IgD-negative memory B cell (primary cell): ENCODE data around the gene ATL3. TPM values are rescaled to one million over a fixed set of nuclear protein-coding genes. Genes with fewer than 3 reads are reported as not detected.
A peak's percentile ranks its signal among the peaks of the same experiment; 100 is the strongest.
"Not testable (repeated sequence)": the region's sequence is repeated elsewhere in the genome, so short reads cannot be mapped to it uniquely, and the experiment has no call there.

Source experiments
- H3K27ac Mint-ChIP-seq, 3 donors: one replicate each; pipeline ENCODE4 v1.8.0; 2020 to 2022; ENCODE audit warnings: mild to moderate bottlenecking in 3 of 3, mixed read lengths in 3 of 3, moderate library complexity in 1 of 3
- H3K27me3 Mint-ChIP-seq: one replicate; pipeline ENCODE4 v1.8.0; 2021; ENCODE audit warnings: mixed read lengths
- H3K36me3 Mint-ChIP-seq: one replicate; pipeline ENCODE4 v1.8.0; 2020; ENCODE audit warnings: mild to moderate bottlenecking, mixed read lengths
- H3K4me1 Mint-ChIP-seq, 3 donors: one replicate each; pipeline ENCODE4 v1.8.0; 2020 to 2022; ENCODE audit warnings: mixed read lengths in 3 of 3, mild to moderate bottlenecking in 1 of 3
- H3K4me3 Mint-ChIP-seq, 4 donors: one replicate each; pipeline ENCODE4 v1.8.0; 2020 to 2022; ENCODE audit warnings: mild to moderate bottlenecking in 4 of 4, mixed read lengths in 4 of 4, moderate library complexity in 3 of 4
- H3K9me3 Mint-ChIP-seq, 3 donors: one replicate each; pipeline ENCODE4 v1.8.0; 2020 to 2021; ENCODE audit warnings: mixed read lengths in 3 of 3, mild to moderate bottlenecking in 1 of 3
- polyA plus RNA-seq: library from polyadenylated mRNA; unstranded; fragments of 300-500 nt; fragmentation: Illumina TruSeq; gene quantifications from one replicate; pipeline ENCODE4 v1.2.3, GENCODE V29; 2021

The ATL3 gene
- polyA plus RNA-seq, 1 donor from 2014 or later = 16.2 TPM

- no peaks in the 10 kb centered on the region for H3K27me3 Mint-ChIP-seq
- H3K4me3 Mint-ChIP-seq = peak overlapping the region; percentile 4 to 67 (median 26)
- peaks cover 11 to 28% (median 20%) of the 10 kb centered on the region in 3 donors for H3K4me1 Mint-ChIP-seq
- no peaks in the 10 kb centered on the region for H3K9me3 Mint-ChIP-seq
- peak overlapping the region in 1 of 3 donors; percentile 74 for H3K27ac Mint-ChIP-seq
- peaks cover 2% of the 10 kb centered on the region for H3K36me3 Mint-ChIP-seq
Measured at GRCh38 chr11:63667995-63668795, 3.0 kb downstream of the ATL3 start.

- Mint-ChIP-seq H3K4me3 (peak overlapping the region in 1 of 4 donors; percentile 12), H3K4me1 (peaks cover 11 to 31% (median 20%) of the 10 kb centered on the region in 3 donors), H3K36me3 (peaks cover 2% of the 10 kb centered on the region), H3K9me3 (no peaks in the 10 kb centered on the region), H3K27me3 (no peaks in the 10 kb centered on the region), H3K27ac (no peak overlapping the region)
Measured at GRCh38 chr11:63666874-63667273, 4.3 kb downstream of the ATL3 start.

GRCh38 chr11:63663809-63664208 is 7.4 kb downstream of the ATL3 start:
- no peaks in the 10 kb centered on the region for H3K27me3 Mint-ChIP-seq
- peaks cover 5% of the 10 kb centered on the region for H3K36me3 Mint-ChIP-seq
- no peak overlapping the region for H3K27ac Mint-ChIP-seq
- no peak overlapping the region for H3K4me3 Mint-ChIP-seq
- H3K9me3 Mint-ChIP-seq = no peaks in the 10 kb centered on the region
- H3K4me1 Mint-ChIP-seq = peaks cover 16 to 33% (median 23%) of the 10 kb centered on the region in 3 donors

- Mint-ChIP-seq H3K4me1 (peaks cover 10 to 24% (median 18%) of the 10 kb centered on the region in 3 donors), H3K27ac (peak overlapping the region in 1 of 3 donors; percentile 51), H3K36me3 (peaks cover 5% of the 10 kb centered on the region), H3K9me3 (no peaks in the 10 kb centered on the region), H3K4me3 (peak overlapping the region in 2 of 4 donors; percentile 39 to 82), H3K27me3 (no peaks in the 10 kb centered on the region)
Measured at GRCh38 chr11:63660972-63661371, 10.2 kb downstream of the ATL3 start.

- H3K27me3 Mint-ChIP-seq = no peaks in the 10 kb centered on the region
- no peak overlapping the region for H3K4me3 Mint-ChIP-seq
- no peak overlapping the region for H3K27ac Mint-ChIP-seq
- H3K9me3 Mint-ChIP-seq = no peaks in the 10 kb centered on the region
- peaks cover 0 to 5% (median 3%) of the 10 kb centered on the region in 3 donors for H3K4me1 Mint-ChIP-seq
- H3K36me3 Mint-ChIP-seq = peaks cover 9% of the 10 kb centered on the region
Measured at GRCh38 chr11:63652671-63653070, 18.5 kb downstream of the ATL3 start.

- Mint-ChIP-seq H3K27me3 (no peaks in the 10 kb centered on the region), H3K4me1 (peaks cover 0 to 6% (median 2%) of the 10 kb centered on the region in 3 donors), H3K36me3 (peaks cover 10% of the 10 kb centered on the region), H3K27ac (no peak overlapping the region), H3K9me3 (no peaks in the 10 kb centered on the region), H3K4me3 (no peak overlapping the region)
Measured at GRCh38 chr11:63643205-63643604, 28.0 kb downstream of the ATL3 start.

GRCh38 chr11:63641727-63642126 is 29.4 kb downstream of the ATL3 start:
- Mint-ChIP-seq H3K9me3 (no peaks in the 10 kb centered on the region), H3K4me3 (no peak overlapping the region), H3K27me3 (no peaks in the 10 kb centered on the region), H3K4me1 (peaks cover 0 to 6% (median 2%) of the 10 kb centered on the region in 3 donors), H3K36me3 (peaks cover 3% of the 10 kb centered on the region), H3K27ac (peak overlapping the region in 1 of 3 donors; percentile 16)

- peaks cover 3 to 6% (median 4%) of the 10 kb centered on the region in 3 donors for H3K4me1 Mint-ChIP-seq
- H3K36me3 Mint-ChIP-seq = peaks cover 8% of the 10 kb centered on the region
- H3K9me3 Mint-ChIP-seq = no peaks in the 10 kb centered on the region
- H3K27me3 Mint-ChIP-seq = no peaks in the 10 kb centered on the region
- H3K4me3 Mint-ChIP-seq = no peak overlapping the region
- peak overlapping the region; percentile 0 to 79 (median 7) for H3K27ac Mint-ChIP-seq
Measured at GRCh38 chr11:63639199-63639832, 31.9 kb downstream of the ATL3 start.

GRCh38 chr11:63638436-63638835 is 32.7 kb downstream of the ATL3 start:
- not testable (repeated sequence) for H3K4me1 Mint-ChIP-seq, H3K27me3 Mint-ChIP-seq, H3K4me3 Mint-ChIP-seq, H3K36me3 Mint-ChIP-seq, H3K27ac Mint-ChIP-seq, H3K9me3 Mint-ChIP-seq

- Mint-ChIP-seq H3K27me3 (no peaks in the 10 kb centered on the region), H3K4me1 (peaks cover 11 to 16% (median 12%) of the 10 kb centered on the region in 3 donors), H3K9me3 (no peaks in the 10 kb centered on the region), H3K4me3 (no peak overlapping the region), H3K36me3 (peaks cover 13% of the 10 kb centered on the region), H3K27ac (no peak overlapping the region)
Measured at GRCh38 chr11:63635762-63636465, 35.3 kb downstream of the ATL3 start.

GRCh38 chr11:63629426-63629825 is 41.8 kb downstream of the ATL3 start:
- no peak overlapping the region for H3K4me3 Mint-ChIP-seq
- H3K27me3 Mint-ChIP-seq = no peaks in the 10 kb centered on the region
- H3K4me1 Mint-ChIP-seq = peaks cover 8 to 10% (median 8%) of the 10 kb centered on the region in 3 donors
- H3K9me3 Mint-ChIP-seq = no peaks in the 10 kb centered on the region
- H3K36me3 Mint-ChIP-seq = peaks cover 13% of the 10 kb centered on the region
- H3K27ac Mint-ChIP-seq = peak overlapping the region in 1 of 3 donors; percentile 26

- Mint-ChIP-seq H3K9me3 (no peaks in the 10 kb centered on the region), H3K4me3 (no peak overlapping the region), H3K4me1 (peaks cover 0 to 7% (median 5%) of the 10 kb centered on the region in 3 donors), H3K27ac (no peak overlapping the region), H3K36me3 (no peaks in the 10 kb centered on the region), H3K27me3 (peaks cover 11% of the 10 kb centered on the region)
Measured at GRCh38 chr11:63623513-63624140, 47.5 kb downstream of the ATL3 start.

GRCh38 chr11:63622323-63622722 is 48.9 kb downstream of the ATL3 start:
- Mint-ChIP-seq H3K27ac (peak overlapping the region in 1 of 3 donors; percentile 55), H3K4me1 (peaks cover 0 to 7% (median 5%) of the 10 kb centered on the region in 3 donors), H3K9me3 (no peaks in the 10 kb centered on the region), H3K4me3 (no peak overlapping the region), H3K27me3 (peaks cover 11% of the 10 kb centered on the region), H3K36me3 (no peaks in the 10 kb centered on the region)

- Mint-ChIP-seq H3K4me1 (peaks cover 0 to 7% (median 5%) of the 10 kb centered on the region in 3 donors), H3K36me3 (no peaks in the 10 kb centered on the region), H3K27ac (peak overlapping the region in 1 of 3 donors; percentile 40), H3K9me3 (no peaks in the 10 kb centered on the region), H3K4me3 (no peak overlapping the region), H3K27me3 (peaks cover 11% of the 10 kb centered on the region)
Measured at GRCh38 chr11:63621071-63621470, 50.1 kb downstream of the ATL3 start.

- H3K27me3 Mint-ChIP-seq = peaks cover 11% of the 10 kb centered on the region
- peaks cover 0 to 7% (median 5%) of the 10 kb centered on the region in 3 donors for H3K4me1 Mint-ChIP-seq
- H3K27ac Mint-ChIP-seq = no peak overlapping the region
- no peaks in the 10 kb centered on the region for H3K9me3 Mint-ChIP-seq
- no peaks in the 10 kb centered on the region for H3K36me3 Mint-ChIP-seq
- no peak overlapping the region for H3K4me3 Mint-ChIP-seq
Measured at GRCh38 chr11:63619967-63620366, 51.2 kb downstream of the ATL3 start.
